Stimulated activated effector memory CD8-positive, alpha-beta T cell treated with anti-CD3 and anti-CD28 coated beads, Interleukin-12 subunit alpha, Interleukin-12 subunit beta, amount 100 ng/mL, for 72 hours (primary cell): ENCODE results near the gene KLK10.

Experiments used
- ATAC-seq: fragments of 150-1000 bp; cut with Tn5 transposase; 2 replicates; pipeline ENCODE4 v1.10.0; 2021
- DNase-seq, 2 donors: peaks; one replicate each; pipeline ENCODE4 v3.0.0; 2021 to 2022; ENCODE audit warnings: low spot score in 2 of 2
- H3K27ac Mint-ChIP-seq: one replicate; pipeline ENCODE4 v1.8.0; 2022; ENCODE audit warnings: mild to moderate bottlenecking, mixed read lengths
- H3K36me3 Mint-ChIP-seq: one replicate; pipeline ENCODE4 v1.8.0; 2022; ENCODE audit warnings: mild to moderate bottlenecking, mixed read lengths
- H3K4me1 Mint-ChIP-seq: one replicate; pipeline ENCODE4 v1.8.0; 2022; ENCODE audit warnings: mixed read lengths
- H3K4me3 Mint-ChIP-seq: one replicate; pipeline ENCODE4 v1.8.0; 2022; ENCODE audit warnings: mild to moderate bottlenecking, mixed read lengths
- H3K9me3 Mint-ChIP-seq: one replicate; pipeline ENCODE4 v1.8.0; 2022; ENCODE audit warnings: mixed read lengths

KLK10 gene

DNA sequence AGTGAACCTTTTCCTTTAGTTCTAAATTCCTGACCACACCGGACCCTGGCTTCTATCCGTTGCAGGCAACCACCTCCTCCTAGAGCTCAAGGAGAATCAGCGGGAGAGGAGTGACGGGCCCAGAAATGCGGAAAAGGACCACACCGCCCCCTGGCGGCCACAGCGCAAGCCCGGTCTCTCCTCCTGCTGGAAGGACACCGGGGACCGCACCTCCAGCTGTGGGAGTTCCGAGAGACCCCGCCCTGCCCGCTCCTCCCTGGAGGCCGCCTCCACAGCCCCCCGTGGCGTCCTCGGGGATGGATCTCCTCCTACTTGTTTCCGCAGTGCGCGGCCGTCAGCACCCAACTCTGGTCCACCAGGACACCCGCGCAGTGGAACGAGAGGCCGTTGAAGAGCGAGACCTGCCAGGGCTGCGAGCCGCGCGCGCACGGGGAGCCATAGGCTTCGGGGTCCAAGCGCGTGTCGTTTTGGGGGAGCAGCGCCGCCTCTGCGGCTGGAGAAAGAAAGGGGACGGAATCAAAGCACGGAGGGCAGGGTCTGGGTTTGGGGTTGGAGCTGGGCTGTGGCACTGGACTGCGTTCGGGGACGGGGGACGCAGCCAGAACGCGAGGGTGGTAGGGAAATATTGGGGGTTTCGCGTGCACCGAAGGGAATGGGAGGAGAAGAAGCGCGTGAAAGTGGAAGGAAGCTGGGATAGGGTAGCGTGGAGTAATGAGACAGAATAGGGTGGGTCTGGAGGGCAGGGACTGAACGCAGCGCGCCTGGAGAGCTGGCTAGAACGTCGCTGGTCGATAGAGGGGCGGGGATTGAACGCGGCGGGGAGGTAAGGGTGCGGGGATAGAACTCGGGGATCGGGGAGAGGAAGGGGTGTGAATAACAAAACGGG is 2.5 kb downstream of the KLK10 start:
- DNase-seq (peak in 1 of 2 donors; percentile 71), ATAC-seq (no peak)
- H3K27ac Mint-ChIP-seq, result no peak overlapping the region
- H3K4me3 Mint-ChIP-seq, result peak overlapping the region; percentile 64
- peaks cover 17% of the 10 kb centered on the region for H3K36me3 Mint-ChIP-seq
- H3K4me1 Mint-ChIP-seq, result peaks cover 30% of the 10 kb centered on the region
- no peaks in the 10 kb centered on the region for H3K9me3 Mint-ChIP-seq

GRCh38 chr19:51015691-51016267 is 3.7 kb downstream of the KLK10 start:
- Mint-ChIP-seq H3K4me3 (no peak overlapping the region), H3K36me3 (peaks cover 17% of the 10 kb centered on the region), H3K27ac (no peak overlapping the region), H3K9me3 (no peaks in the 10 kb centered on the region), H3K4me1 (peaks cover 30% of the 10 kb centered on the region)
- no peak for ATAC-seq
- DNase-seq, result no peak

GRCh38 chr19:51014242-51014641 is 5.3 kb downstream of the KLK10 start:
- ATAC-seq, result no peak
- no peak for DNase-seq
- Mint-ChIP-seq H3K4me3 (no peak overlapping the region), H3K9me3 (no peaks in the 10 kb centered on the region), H3K27ac (no peak overlapping the region), H3K4me1 (peaks cover 21% of the 10 kb centered on the region), H3K36me3 (peaks cover 11% of the 10 kb centered on the region)

DNA sequence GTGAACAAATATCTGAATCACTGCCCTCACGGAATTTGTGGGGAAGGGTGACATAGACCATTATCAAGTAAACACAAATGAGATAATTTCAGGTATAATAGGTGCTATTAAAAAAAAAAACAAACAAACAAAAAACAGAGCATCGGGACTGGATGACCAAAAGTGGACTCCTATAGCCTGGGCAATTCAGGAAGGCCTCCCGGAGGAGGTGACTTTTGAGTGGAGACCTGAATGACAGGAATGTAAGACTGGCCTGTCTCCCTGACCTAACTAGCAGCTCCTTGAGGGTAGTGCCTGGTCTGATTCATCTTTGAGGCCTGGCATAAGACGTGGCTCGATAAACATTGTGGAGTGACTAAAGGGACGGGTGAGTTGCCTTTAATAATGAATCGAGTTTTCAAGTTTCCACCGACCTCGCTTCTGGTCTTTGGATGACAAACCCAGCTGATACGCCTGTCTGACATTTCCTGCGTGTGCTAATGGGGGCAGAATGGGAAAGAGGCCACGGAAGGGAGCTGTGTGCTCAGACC is 6.8 kb downstream of the KLK10 start:
- Mint-ChIP-seq H3K36me3 (peaks cover 11% of the 10 kb centered on the region), H3K9me3 (no peaks in the 10 kb centered on the region), H3K4me1 (peaks cover 10% of the 10 kb centered on the region), H3K4me3 (no peak overlapping the region), H3K27ac (no peak overlapping the region)
- DNase-seq, result no peak
- ATAC-seq, result no peak

DNA sequence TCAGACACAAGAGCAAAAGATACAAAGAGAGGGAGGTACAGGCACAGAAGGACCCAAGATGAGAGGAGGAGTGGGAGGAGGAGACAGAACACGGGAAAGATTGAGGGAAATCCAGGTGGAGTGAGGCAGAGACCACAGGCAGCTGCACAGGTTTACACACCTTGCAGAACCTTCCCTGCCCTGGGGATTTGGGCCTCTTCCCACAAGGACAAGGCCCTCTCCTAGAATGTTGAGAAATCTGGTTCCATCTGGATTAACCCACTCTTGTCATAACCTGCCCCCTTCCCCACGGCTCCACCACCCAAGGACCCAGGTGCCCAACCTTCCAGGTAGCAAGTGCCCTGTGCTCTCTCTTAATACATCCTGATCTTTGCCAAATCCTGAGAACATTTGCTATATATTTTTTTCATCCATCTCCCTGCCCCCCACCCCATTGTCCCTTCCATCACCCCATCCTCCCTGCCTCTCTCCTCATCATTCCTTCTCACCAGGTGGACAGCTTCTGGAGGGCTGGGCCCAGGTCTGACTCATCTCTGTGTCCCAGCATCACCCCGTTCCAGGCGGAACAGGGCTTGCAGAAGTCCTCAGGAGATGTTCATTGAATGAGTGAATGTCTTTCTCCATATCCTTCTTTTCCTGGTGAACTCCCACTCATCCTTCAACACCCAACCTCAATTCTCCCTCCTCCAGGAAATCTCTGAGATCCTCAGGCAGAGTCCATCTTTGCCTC is 9.3 kb downstream of the KLK10 start:
- Mint-ChIP-seq H3K4me3 (no peak overlapping the region), H3K27ac (no peak overlapping the region), H3K4me1 (no peaks in the 10 kb centered on the region), H3K9me3 (no peaks in the 10 kb centered on the region), H3K36me3 (peaks cover 4% of the 10 kb centered on the region)
- no peak for DNase-seq
- ATAC-seq, result no peak

DNA sequence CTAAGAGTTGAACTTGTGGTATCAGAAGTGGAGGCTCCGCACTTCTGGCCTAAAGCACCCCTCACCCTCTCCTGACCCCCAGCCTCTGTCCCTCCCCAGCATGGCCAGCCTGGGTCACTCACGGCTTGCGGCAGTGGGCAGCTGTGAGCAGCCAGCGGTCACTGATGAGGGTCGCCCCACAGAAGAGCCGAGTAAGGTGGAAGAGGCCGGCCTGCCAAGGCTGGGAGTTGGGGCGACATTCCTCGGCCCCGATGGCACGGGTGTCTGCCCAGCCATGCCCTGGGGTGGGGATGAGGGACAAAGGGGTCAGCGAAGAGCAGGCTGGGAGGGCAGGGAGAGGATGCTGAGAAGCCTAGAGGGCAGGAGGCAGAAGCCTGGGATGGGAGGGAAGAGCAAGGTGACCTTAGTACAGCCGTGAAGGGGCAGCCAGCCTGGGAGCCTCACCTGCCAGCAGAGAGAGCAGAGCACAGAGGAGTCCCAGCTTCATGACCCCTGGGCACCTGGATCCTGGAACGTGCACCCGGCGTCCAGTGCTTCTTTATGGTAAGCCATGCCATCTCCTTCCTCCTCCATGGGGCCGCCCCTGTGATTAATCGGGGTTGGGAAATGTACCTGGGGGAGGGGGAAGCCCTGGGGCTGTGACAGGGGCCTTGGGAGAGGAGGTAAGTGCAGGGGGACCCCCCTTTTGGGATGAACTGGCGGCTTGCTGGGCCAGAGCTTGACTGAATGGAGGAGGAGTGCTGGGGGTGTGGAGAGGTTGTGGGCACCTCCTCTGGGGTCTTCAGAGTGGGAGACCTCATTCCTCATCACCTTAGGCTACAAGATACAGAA is 10.2 kb downstream of the KLK10 start:
- H3K4me3 Mint-ChIP-seq, result no peak overlapping the region
- H3K27ac Mint-ChIP-seq, result no peak overlapping the region
- no peaks in the 10 kb centered on the region for H3K4me1 Mint-ChIP-seq
- DNase-seq (no peak), ATAC-seq (peak; percentile 40)
- H3K9me3 Mint-ChIP-seq, result no peaks in the 10 kb centered on the region
- no peaks in the 10 kb centered on the region for H3K36me3 Mint-ChIP-seq

DNA sequence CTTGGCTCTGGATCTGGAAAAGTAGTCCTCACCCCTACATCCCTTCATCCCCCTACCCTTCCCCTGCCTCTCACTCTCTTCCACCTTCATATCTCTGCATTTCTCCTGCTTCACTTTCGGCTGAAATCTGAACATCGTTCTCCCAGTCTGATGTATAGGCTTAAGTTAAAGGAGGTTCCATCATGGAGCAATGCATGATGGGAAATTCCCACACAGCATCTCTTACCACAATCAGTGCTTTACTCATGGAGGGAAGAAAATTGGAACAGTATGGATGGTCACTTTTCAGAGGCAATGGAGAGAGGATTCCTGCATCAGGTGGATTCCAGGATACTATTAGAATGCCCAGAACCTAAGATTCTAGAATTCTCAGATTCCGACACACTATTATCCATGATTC is 12.0 kb downstream of the KLK10 start:
- Mint-ChIP-seq H3K36me3 (no peaks in the 10 kb centered on the region), H3K9me3 (no peaks in the 10 kb centered on the region), H3K4me3 (no peak overlapping the region), H3K27ac (no peak overlapping the region), H3K4me1 (no peaks in the 10 kb centered on the region)
- DNase-seq (no peak), ATAC-seq (no peak)

- Mint-ChIP-seq H3K27ac (no peak overlapping the region), H3K36me3 (no peaks in the 10 kb centered on the region)
- no peak for ATAC-seq
Measured at GRCh38 chr19:51006406-51006805, 13.1 kb downstream of the KLK10 start.

DNA sequence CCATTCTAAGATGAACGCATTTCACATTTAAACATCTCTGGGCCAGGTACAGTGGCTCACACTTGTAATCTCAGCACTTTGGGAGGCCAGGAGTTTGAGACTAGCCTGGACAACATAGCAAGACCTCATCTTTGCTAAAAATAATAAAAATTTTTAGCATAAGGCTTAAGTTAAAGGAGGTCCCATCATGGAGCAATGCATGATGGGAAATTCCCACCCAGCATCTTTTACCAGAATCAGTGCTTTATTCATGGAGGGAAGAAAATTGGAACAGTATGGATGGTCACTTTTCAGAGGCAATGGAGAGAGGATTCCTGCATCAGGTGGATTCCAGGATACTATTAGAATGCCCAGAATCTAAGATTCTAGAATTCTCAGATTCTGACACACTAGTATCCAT is 14.3 kb downstream of the KLK10 start:
- Mint-ChIP-seq H3K9me3 (no peaks in the 10 kb centered on the region), H3K4me3 (no peak overlapping the region), H3K36me3 (no peaks in the 10 kb centered on the region), H3K27ac (no peak overlapping the region), H3K4me1 (no peaks in the 10 kb centered on the region)
- DNase-seq (no peak), ATAC-seq (no peak)

More at GRCh38 chr19:51006406-51006805, 13.1 kb downstream of the KLK10 start:
- Mint-ChIP-seq H3K4me1 (no peaks in the 10 kb centered on the region), H3K4me3 (no peak overlapping the region), H3K9me3 (no peaks in the 10 kb centered on the region)
- DNase-seq, result no peak

DNA sequence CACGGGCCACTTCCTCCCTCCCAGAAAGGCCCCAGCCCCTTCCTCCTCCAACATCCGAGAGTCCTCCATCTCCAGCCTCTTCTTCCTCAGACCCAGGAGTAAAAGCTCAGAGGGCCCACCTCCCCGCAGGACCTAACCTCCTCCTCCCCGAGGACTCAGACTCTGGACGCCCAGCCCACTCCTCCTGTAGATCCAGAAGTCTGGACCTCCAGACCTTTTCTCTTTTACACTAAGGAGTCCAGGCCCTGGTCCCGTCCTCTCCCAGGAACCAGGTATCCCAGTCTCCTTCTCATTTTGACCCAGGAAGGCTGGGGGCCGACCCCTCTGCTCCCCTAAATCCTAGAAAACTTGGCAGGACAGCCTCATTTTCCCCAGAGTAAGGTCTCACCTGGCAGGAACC is 16.2 kb downstream of the KLK10 start:
- no peaks in the 10 kb centered on the region for H3K9me3 Mint-ChIP-seq
- H3K4me3 Mint-ChIP-seq, result no peak overlapping the region

GRCh38 chr19:51002542-51003311 is 16.8 kb downstream of the KLK10 start:
- Mint-ChIP-seq H3K4me1 (no peaks in the 10 kb centered on the region), H3K27ac (peak overlapping the region; percentile 69), H3K9me3 (no peaks in the 10 kb centered on the region), H3K36me3 (no peaks in the 10 kb centered on the region), H3K4me3 (no peak overlapping the region)
- no peak for DNase-seq
- ATAC-seq, result no peak

More for the DNA sequence above, 16.2 kb downstream of the KLK10 start:
- no peak for ATAC-seq
- H3K36me3 Mint-ChIP-seq, result no peaks in the 10 kb centered on the region
- H3K4me1 Mint-ChIP-seq, result no peaks in the 10 kb centered on the region
- DNase-seq, result no peak
- H3K27ac Mint-ChIP-seq, result peak overlapping the region; percentile 69

- ATAC-seq, result no peak
Measured at GRCh38 chr19:51002089-51002532, 17.4 kb downstream of the KLK10 start.

GRCh38 chr19:51001515-51001914 is 18.0 kb downstream of the KLK10 start, which contains the start of gene KLK8:
Gene KLK8 (minus strand): TSS chr19:51001604. CDS start chr19:51001167, 437 bp downstream.
- no peaks in the 10 kb centered on the region for H3K36me3 Mint-ChIP-seq
- ATAC-seq, result no peak
- no peaks in the 10 kb centered on the region for H3K9me3 Mint-ChIP-seq
- H3K4me3 Mint-ChIP-seq, result no peak within 1 kb of the TSS
- H3K4me1 Mint-ChIP-seq, result no peaks in the 10 kb centered on the region
- DNase-seq, result no peak
- no peak within 1 kb of the TSS for H3K27ac Mint-ChIP-seq

More at GRCh38 chr19:51002089-51002532, 17.4 kb downstream of the KLK10 start:
- no peaks in the 10 kb centered on the region for H3K4me1 Mint-ChIP-seq
- no peak for DNase-seq
- H3K36me3 Mint-ChIP-seq, result no peaks in the 10 kb centered on the region
- no peak overlapping the region for H3K4me3 Mint-ChIP-seq
- no peaks in the 10 kb centered on the region for H3K9me3 Mint-ChIP-seq
- no peak overlapping the region for H3K27ac Mint-ChIP-seq

DNA sequence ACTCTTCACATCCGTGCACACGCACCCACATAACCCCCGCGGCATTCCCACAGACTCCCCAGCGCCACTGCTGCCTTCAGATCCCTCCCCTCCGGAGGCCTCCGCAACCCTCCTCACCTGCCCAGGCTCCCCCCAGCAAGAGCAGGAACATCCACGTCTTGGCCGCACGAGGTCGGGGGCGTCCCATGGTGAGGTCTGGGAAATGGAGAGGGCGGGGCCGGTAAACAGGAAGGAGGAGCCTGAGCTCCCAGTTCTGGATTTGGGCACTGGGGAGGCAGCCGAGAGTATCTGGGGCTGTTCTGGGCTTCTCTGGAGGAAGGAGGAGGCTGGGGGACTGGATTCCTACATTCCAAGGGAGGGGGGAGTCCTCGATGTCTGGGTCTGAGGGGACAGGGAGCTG is 18.5 kb downstream of the KLK10 start:
- Mint-ChIP-seq H3K4me1 (no peaks in the 10 kb centered on the region), H3K4me3 (no peak overlapping the region), H3K27ac (no peak overlapping the region), H3K9me3 (no peaks in the 10 kb centered on the region), H3K36me3 (no peaks in the 10 kb centered on the region)
- no peak for DNase-seq
- ATAC-seq, result no peak
